HEK293 (cell line): ENCODE results near the gene HNRNPL.

Experiments
- CTCF ChIP-seq: fragments of 450-650 bp; formaldehyde crosslinking; IDR thresholded peaks from 2 replicates; pipeline ENCODE4 v1.5.1; 2016; ENCODE audit warnings: missing biosample characterization, missing genetic modification characterization
- ZFP41 ChIP-seq: fragments of 450-650 bp; formaldehyde crosslinking; IDR thresholded peaks from 2 replicates; pipeline ENCODE4 v1.5.1; 2016; ENCODE audit warnings: missing biosample characterization, missing genetic modification characterization, borderline replicate concordance
- ZNF184 ChIP-seq: fragments of 450-650 bp; IDR thresholded peaks from 2 replicates; pipeline ENCODE4 v1.5.1; 2018; ENCODE audit warnings: missing biosample characterization, mild to moderate bottlenecking, missing genetic modification characterization
- ZNF707 ChIP-seq: fragments of 450-650 bp; formaldehyde crosslinking; IDR thresholded peaks from 2 replicates; pipeline ENCODE4 v1.5.1; 2016; ENCODE audit warnings: missing biosample characterization, missing genetic modification characterization
- TF ChIP-seq, protein P1 (sequence below): fragments of 450-650 bp; formaldehyde crosslinking; IDR thresholded peaks from 2 replicates; pipeline ENCODE4 v1.5.1; 2017; ENCODE audit warnings: missing biosample characterization, missing genetic modification characterization

DNA sequence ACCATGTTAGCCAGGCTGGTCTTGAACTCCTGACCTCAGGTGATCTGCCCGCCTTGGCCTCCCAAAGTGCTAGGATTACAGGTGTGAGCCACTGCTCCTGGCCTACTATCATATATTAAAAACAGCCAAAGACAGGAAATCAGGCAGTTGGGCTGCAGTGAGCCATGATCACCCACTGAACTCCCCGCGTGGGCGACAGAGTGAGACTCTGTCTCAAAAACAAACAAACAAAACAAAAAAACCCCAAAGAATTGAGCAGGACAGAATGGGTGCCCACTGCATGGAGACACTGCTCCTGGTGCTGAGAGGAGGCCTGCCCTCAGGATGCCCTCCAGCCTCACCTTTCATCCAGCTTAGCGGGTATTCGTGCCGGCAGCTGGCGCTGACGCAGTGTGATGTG lies 33.5 kb upstream of the HNRNPL start:
- TF ChIP-seq ZFP41 (tag by site-specific recombination) (no peak), CTCF (tag by site-specific recombination) (no peak), ZNF707 (tag by site-specific recombination) (no peak), ZNF184 (no peak)
- TF ChIP-seq, protein P1, sequence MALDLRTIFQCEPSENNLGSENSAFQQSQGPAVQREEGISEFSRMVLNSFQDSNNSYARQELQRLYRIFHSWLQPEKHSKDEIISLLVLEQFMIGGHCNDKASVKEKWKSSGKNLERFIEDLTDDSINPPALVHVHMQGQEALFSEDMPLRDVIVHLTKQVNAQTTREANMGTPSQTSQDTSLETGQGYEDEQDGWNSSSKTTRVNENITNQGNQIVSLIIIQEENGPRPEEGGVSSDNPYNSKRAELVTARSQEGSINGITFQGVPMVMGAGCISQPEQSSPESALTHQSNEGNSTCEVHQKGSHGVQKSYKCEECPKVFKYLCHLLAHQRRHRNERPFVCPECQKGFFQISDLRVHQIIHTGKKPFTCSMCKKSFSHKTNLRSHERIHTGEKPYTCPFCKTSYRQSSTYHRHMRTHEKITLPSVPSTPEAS (tag by site-specific recombination), result no peak
